Ascending aorta (tissue), 2 donors: ENCODE data around the gene MOB4. TPM values are rescaled to one million over a fixed set of nuclear protein-coding genes. Genes with fewer than 3 reads are reported as not detected.

ENCODE experiments used
- DNase-seq, 2 donors: peaks; one replicate each; pipeline ENCODE4 v3.0.0-alpha.2; 2019; ENCODE audit warnings: low spot score in 2 of 2
- H3K27ac ChIP-seq, 2 donors: fragments of 200-600 bp; sonication (generic); one replicate each; pipeline ENCODE4 v1.5.1; 2016 to 2017; ENCODE audit warnings: mild to moderate bottlenecking in 1 of 2
- H3K27me3 ChIP-seq: fragments of 200-600 bp; sonication (generic); one replicate; pipeline ENCODE4 v1.5.1; 2017
- H3K36me3 ChIP-seq, 2 donors: fragments of 200-600 bp; sonication (generic); one replicate each; pipeline ENCODE4 v1.5.1; 2016
- H3K4me1 ChIP-seq, 2 donors: fragments of 200-600 bp; sonication (generic); one replicate each; pipeline ENCODE4 v1.5.1; 2016 to 2017; ENCODE audit warnings: mild to moderate bottlenecking in 1 of 2
- H3K4me3 ChIP-seq, 2 donors: fragments of 200-600 bp; sonication (generic); one replicate each; pipeline ENCODE4 v1.5.1; 2016 to 2017; ENCODE audit warnings: mild to moderate bottlenecking in 1 of 2
- H3K9me3 ChIP-seq, 2 donors: fragments of 200-600 bp; sonication (generic); one replicate each; pipeline ENCODE4 v1.5.1; 2016
- intact Hi-C: fragments of 100-400 bp; cut with DNase I; formaldehyde crosslinking; loops from one replicate; pipeline ENCODE4 v1.15.1; 2023
- total RNA-seq: library from RNA; depleted of rRNA; stranded (reverse); fragments of >200 nt; gene quantifications from one replicate; pipeline ENCODE4 v1.1.0, GENCODE V29; 2016
- TF ChIP-seq, protein P1 (sequence below), 3 experiments: fragments of 200-600 bp in 2 of 3; fragments of 450-650 bp in 1 of 3; sonication (generic) in 2 of 3; IDR thresholded peaks; one replicate each; pipeline ENCODE4 v1.5.1; 2016 to 2019; ENCODE audit warnings: antibody characterized with exemption in 3 of 3, mild to moderate bottlenecking in 1 of 3, moderate library complexity in 1 of 3

The MOB4 gene
- total RNA-seq, 1 donor from 2014 or later, result 29.2 TPM

- no peak for DNase-seq
- Histone ChIP-seq H3K9me3 (no peaks in the 10 kb centered on the region), H3K27me3 (no peaks in the 10 kb centered on the region), H3K27ac (no peak overlapping the region), H3K4me1 (peaks cover 6 to 14% of the 10 kb centered on the region in 2 donors), H3K4me3 (no peak overlapping the region), H3K36me3 (peaks cover 18 to 28% of the 10 kb centered on the region in 2 donors)
- intact Hi-C loops, result loop anchor here (5.0 kb wide), 1 partner anchor 1958 kb away; no protein-coding TSS in a partner anchor
- TF ChIP-seq, protein P1, sequence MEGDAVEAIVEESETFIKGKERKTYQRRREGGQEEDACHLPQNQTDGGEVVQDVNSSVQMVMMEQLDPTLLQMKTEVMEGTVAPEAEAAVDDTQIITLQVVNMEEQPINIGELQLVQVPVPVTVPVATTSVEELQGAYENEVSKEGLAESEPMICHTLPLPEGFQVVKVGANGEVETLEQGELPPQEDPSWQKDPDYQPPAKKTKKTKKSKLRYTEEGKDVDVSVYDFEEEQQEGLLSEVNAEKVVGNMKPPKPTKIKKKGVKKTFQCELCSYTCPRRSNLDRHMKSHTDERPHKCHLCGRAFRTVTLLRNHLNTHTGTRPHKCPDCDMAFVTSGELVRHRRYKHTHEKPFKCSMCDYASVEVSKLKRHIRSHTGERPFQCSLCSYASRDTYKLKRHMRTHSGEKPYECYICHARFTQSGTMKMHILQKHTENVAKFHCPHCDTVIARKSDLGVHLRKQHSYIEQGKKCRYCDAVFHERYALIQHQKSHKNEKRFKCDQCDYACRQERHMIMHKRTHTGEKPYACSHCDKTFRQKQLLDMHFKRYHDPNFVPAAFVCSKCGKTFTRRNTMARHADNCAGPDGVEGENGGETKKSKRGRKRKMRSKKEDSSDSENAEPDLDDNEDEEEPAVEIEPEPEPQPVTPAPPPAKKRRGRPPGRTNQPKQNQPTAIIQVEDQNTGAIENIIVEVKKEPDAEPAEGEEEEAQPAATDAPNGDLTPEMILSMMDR (IDR thresholded peaks at IDR 0.05), result no peak
Measured at GRCh38 chr2:197504000-197504399, 11.9 kb upstream of the MOB4 start.

DNA sequence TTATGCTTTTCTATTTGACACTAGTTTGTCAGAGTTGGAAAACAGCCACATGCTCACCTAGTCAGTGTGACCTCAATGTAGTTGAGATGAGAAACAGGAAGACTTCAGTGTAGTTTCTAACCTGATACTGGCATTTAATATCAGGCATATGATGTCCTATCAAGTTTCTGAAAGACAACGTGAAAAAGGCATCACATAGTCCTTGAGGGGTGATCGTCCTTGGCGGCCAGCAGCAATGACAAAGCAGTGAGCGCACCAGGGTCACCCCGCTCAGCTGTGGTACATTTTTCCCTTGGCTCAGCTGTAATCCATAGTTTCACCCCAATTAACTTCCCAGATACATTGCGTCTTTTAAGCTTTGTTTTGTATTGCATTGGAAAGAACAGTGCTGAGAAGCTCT is 11.4 kb upstream of the MOB4 start:
- no peaks in the 10 kb centered on the region for H3K27me3 ChIP-seq
- H3K36me3 ChIP-seq, result peaks cover 18 to 28% of the 10 kb centered on the region in 2 donors
- TF ChIP-seq, protein P1 (IDR thresholded peaks at IDR 0.05), result no peak
- intact Hi-C loops, result loop anchor here (5.0 kb wide), 1 partner anchor 1958 kb away; no protein-coding TSS in a partner anchor
- H3K4me3 ChIP-seq, result no peak overlapping the region
- H3K27ac ChIP-seq, result no peak overlapping the region
- H3K9me3 ChIP-seq, result no peaks in the 10 kb centered on the region
- DNase-seq, result no peak
- peaks cover 6 to 14% of the 10 kb centered on the region in 2 donors for H3K4me1 ChIP-seq

- intact Hi-C loops, result no loop called here
- no peaks in the 10 kb centered on the region for H3K9me3 ChIP-seq
- no peaks in the 10 kb centered on the region for H3K27me3 ChIP-seq
- H3K4me1 ChIP-seq, result peaks cover 3 to 8% of the 10 kb centered on the region in 2 donors
- TF ChIP-seq, protein P1 (IDR thresholded peaks at IDR 0.05), result no peak
- H3K27ac ChIP-seq, result no peak overlapping the region
- DNase-seq, result no peak
- H3K36me3 ChIP-seq, result peaks cover 18 to 27% of the 10 kb centered on the region in 2 donors
- H3K4me3 ChIP-seq, result no peak overlapping the region
Measured at GRCh38 chr2:197506658-197507057, 9.2 kb upstream of the MOB4 start.

DNA sequence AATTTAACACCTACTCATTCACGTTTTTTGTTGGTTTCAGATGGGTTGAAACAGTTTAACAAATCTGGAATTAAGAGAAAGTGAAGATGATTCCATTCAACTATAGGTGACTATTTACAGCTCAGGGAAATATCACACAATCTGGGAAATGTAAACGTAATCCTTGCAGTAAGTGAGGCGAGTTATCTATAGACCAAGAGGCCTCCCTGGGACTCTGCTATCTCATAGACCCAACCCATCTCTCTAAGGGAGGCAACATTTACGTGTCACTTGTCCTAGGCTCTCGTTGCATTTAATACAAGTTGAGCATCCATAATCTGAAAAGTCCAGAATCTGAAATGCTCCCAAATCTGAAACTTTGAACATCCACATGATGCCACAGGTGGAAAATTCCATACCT is 2.0 kb upstream of the MOB4 start:
- Histone ChIP-seq H3K27me3 (no peaks in the 10 kb centered on the region), H3K4me1 (peaks cover 0 to 6% of the 10 kb centered on the region in 2 donors), H3K9me3 (no peaks in the 10 kb centered on the region), H3K27ac (no peak overlapping the region), H3K36me3 (no peaks in the 10 kb centered on the region), H3K4me3 (no peak overlapping the region)
- TF ChIP-seq, protein P1 (IDR thresholded peaks at IDR 0.05), result no peak
- DNase-seq, result no peak
- intact Hi-C loops, result loop anchor here (10.0 kb wide), 1 partner anchor 261 kb away; no protein-coding TSS in a partner anchor

GRCh38 chr2:197514754-197515153 is 1.1 kb upstream of the MOB4 start:
- peak overlapping the region in 1 of 2 donors; percentile 77 for H3K4me3 ChIP-seq
- intact Hi-C loops, result loop anchor here (1.0 to 10.0 kb wide), 3 partner anchors 14 to 1358 kb away; partner anchors contain the start of gene HSPE1
- H3K27me3 ChIP-seq, result no peaks in the 10 kb centered on the region
- no peaks in the 10 kb centered on the region for H3K9me3 ChIP-seq
- TF ChIP-seq, protein P1 (IDR thresholded peaks at IDR 0.05), result no peak
- peaks cover 0 to 7% of the 10 kb centered on the region in 2 donors for H3K4me1 ChIP-seq
- no peak for DNase-seq
- H3K27ac ChIP-seq, result peak overlapping the region; percentile 84 to 95
- no peaks in the 10 kb centered on the region for H3K36me3 ChIP-seq
